Measurements from ENCODE around the gene RBBP8NL.

- TF ChIP-seq HNF4G (IDR thresholded peaks at IDR 0.05) = no peak
- no peak for TF ChIP-seq CTCF (IDR thresholded peaks at IDR 0.05; ENCODE audit: low read depth, low read length, missing input control)
- no peak for TF ChIP-seq SP1 (IDR thresholded peaks at IDR 0.05)
- no peak for TF ChIP-seq RAD21 (IDR thresholded peaks at IDR 0.05)
- no peak for TF ChIP-seq EGR1 (IDR thresholded peaks at IDR 0.05; ENCODE audit: low read depth in 2 of 2)
- TF ChIP-seq FOXA1 (IDR thresholded peaks at IDR 0.05) = no peak
- no peak for TF ChIP-seq MAX (IDR thresholded peaks at IDR 0.05)
Observed at GRCh38 chr20:62388839-62389600, 38.3 kb downstream of the RBBP8NL start.
